ENCODE results near the gene ZNF76.

Gene ZNF76

DNA sequence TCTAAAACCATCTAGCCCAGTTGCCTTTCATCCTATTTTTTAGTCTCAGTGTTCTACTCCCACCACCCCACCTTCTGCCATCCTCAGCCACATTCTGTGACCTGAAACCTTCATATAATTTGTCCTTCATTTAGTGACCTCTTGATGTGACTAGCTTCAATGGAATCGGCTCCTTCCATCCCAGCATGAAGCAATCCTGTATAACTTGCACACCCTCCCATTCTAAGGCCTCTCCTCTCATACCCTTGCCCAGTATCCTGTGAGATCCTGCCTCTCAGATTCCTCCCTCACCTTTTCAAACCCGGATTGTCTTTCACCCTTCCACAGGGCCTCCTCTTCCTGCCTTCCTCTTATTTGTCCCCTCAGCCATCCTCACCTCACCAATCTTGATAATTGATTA lies 3.1 kb downstream of the ZNF76 start:
- in situ Hi-C loops (cut with MboI; ENCODE audit: low sequenced_read_pairs) = no loop called here

DNA sequence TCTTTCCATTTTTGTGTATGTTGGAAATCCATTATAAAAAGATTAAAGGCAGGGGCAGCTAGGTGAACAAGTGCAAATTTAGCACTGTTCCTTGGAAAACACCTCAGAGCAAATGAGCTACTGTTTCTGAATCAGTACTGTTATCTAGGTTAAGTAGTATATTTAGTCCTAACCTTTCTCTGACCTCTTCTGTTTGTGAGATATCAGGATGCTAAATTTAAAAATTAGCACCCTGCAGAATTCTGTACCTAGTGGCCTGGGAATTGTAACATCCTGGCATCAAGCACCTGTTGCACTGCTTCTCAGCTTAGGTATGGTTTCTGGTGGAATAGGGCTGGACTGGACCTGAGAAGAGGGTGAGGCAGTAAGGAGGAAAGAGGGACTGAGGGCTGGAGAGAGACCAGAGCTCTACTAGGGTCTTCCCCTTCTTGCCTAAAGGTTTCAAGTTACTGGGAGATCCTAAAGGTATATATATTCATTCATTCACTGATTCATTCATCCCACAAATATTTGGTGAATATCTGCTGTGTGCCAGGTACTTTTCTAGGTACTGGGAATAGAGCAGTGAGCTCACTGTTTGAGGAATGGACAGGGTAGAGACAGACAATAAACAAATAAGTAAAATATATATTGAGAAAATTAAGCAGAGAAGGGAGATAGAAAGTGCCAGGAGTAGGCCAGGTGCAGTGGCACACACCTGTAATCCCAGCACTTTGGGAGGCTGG lies 5.2 kb downstream of the ZNF76 start:
- in situ Hi-C loops (cut with MboI; ENCODE audit: low sequenced_read_pairs) = no loop called here

DNA sequence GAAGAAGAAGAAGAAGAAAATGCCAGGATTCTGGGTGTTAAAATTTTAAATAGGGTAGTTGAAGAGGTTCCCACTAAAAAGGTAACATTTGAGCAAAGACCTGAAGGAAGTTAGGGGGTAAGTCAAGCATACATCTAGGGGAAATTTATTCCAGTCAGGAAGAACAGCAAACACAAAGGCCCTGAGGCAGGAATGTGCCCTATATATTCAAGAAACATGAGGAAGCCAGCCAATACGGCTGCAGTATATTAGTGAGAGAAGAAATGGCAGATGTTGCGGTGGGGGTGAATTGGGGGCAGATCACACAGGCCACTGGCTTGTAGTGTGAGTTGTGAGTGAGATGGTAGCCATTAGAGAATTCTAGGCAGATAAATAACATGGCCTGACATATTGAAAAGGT lies 6.0 kb downstream of the ZNF76 start:
- in situ Hi-C loops (cut with MboI; ENCODE audit: low sequenced_read_pairs) = no loop called here

DNA sequence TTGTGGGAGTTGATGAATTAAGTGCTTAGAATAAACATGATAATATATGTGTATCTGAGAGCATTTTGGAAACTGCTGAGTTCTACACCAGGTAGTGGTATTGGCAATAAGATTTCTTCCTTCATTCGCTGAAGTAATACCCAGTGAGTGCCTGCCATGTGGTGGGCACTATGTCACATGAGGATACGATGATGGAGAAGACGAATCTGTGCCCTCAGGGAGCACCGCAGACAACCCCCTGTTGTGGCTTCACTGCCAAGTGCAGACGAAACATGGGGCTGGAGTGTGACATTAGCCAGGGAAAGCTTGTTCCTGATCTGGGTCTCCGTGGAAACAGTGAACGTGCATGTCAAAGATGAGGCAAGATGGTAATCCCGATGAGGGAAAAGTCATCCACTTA lies 7.9 kb downstream of the ZNF76 start:
- in situ Hi-C loops (cut with MboI; ENCODE audit: low sequenced_read_pairs) = no loop called here

DNA sequence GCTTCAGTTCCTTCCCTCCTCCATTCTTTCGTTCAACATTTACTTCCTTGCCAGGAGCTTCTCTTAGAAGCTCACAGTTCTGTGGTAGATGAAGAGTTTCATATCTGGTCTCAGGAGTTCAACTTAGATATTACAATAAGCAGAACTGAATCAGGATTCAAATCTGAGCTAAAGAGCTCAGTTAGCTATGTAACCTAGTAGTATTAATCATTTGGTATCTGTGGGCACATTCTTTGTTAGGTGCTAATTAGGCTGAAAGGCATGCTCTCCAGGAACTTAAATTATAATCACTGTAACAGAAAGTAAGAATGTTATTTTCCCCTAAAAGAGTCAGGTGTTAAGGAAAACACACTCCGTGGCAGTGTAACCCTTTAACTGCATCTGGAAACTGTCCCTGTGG lies 8.4 kb downstream of the ZNF76 start:
- in situ Hi-C loops (cut with MboI; ENCODE audit: low sequenced_read_pairs) = no loop called here

DNA sequence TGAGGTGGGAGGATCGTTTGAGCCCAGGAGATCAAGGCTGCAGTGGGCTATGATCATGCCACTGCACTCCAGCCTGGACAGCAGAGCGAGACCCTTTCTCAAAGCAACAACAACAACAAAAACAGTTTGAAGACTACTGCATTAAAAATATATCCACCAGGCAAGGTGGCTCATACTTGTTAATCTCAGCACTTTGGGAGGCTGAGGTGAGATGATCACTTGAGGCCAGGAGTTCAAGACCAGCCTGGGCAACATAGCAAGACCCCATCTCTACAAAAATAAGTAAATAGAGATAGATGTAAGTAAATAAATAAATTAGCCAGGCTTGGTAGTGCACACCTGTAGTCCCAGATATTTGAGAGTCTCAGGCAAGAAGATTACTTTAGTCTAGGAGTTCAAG lies 12.5 kb downstream of the ZNF76 start:
- in situ Hi-C loops (cut with MboI; ENCODE audit: low sequenced_read_pairs) = no loop called here

DNA sequence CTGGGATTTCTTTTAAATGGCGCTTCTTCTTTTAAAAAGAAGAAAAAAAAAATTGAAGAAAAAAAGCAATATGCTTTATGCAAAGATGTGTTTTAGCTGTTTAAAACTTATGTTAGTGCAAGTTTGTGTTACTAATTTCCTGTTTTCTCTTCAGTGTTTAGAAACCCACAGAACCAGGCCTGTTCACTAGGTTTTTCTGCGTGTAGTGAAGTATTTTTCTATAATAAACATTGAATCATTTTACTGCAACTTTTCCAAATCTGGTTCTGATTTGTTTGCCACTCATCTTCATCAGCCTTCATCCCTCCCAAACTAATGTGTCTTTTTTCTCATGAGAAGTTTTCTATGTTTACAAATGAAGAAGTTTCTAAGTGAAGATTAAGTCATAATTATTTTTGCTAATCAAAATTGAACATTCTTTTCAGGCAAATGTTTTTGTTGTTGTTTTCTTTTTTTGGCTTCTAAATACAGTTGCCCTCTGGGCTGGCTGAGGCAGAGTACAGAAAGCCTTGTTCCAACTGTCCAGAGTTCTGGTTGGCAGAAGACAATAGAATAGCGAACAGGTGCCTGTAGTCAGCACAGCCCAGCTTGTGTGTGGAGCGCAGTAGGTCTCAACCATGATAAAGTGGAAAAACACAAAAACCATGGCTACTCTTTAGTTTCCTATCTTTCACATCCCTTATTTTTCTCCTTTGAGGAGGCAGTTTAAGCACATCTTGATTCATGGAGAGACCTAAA lies 14.5 kb downstream of the ZNF76 start:
- in situ Hi-C loops (cut with MboI; ENCODE audit: low sequenced_read_pairs) = no loop called here

DNA sequence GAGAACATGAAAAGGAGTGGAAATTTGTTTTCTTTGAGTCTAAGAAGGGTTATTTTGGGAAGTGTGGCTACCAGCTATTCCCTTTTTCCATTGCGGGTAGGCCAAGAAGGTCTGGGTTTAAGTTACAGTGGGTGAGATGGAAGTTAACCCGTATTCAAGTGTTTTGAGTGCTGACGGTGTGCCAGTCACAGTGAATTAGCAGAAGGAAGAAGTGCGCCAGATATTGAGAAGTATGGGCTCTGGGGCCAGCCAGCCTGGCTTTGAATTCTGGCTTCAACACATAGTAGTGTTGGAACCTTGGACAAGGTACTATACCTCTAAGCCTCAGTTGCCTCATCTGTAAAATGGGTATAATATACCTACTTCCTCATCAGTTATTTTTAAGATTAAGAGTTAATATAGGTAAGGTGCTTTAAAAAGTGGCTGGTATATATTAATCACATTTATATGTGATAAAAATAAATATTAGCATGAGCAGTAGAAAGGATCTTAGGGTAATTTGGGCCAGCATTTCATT lies 16.3 kb downstream of the ZNF76 start:
- in situ Hi-C loops (cut with MboI; ENCODE audit: low sequenced_read_pairs) = no loop called here

DNA sequence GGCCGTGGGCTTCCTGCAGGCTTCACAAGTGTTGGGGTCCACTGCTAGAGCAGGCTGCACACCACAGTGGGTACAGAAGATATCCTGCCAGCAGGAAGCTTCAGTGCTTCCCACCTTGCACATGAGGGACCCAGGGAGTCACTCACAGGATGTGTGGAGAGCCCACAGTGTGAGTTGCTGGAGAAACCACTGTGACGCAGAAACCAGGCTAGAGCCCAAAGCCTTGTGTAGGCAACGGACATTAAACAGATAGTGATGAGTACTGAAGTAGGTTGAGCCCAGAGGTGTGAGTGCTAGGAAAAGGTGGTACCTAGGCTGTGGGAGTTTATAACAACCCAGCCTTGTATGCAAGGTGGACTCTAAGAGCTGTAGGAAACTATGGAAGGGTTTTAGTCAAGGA lies 19.2 kb downstream of the ZNF76 start:
- in situ Hi-C loops (cut with MboI; ENCODE audit: low sequenced_read_pairs) = no loop called here

DNA sequence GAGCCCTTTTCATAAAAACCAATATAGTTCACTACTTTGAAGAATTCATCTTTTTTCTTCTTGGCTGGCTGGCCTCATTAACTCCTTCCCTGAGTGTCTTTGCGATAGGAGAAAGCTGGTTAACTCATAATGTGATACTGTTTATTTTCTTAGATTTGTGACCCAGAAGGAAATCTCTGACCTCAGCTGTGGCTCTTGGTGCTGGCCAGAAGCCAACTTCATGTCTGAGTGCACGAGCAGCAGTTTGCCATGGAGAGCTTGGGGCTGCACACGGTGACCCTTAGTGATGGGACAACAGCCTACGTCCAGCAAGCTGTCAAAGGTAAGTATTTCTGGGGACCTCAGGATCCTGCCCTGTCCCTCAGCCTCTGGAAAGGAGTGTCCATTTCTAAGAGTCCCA lies 21.4 kb downstream of the ZNF76 start:
- in situ Hi-C loops (cut with MboI; ENCODE audit: low sequenced_read_pairs) = no loop called here

DNA sequence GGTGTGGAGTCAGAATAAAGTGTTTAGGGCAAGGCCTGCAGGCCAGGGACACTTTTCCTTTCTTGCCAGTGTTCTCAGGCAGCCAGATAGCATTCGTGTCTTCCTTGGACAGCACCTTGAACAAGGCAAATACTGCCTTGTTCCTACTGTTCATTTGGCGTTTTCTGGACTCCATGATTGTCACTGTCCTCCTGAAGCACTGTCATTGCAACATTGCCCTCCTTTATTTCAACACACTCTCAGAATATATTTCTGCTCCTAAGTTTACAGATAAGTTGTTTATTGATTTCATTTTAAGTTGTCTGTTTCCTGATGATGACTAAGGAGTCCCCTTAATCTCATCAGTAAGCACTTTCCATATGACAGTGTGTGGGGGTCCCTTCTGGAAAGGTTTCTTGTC lies 22.9 kb downstream of the ZNF76 start:
- in situ Hi-C loops (cut with MboI; ENCODE audit: low sequenced_read_pairs) = no loop called here

DNA sequence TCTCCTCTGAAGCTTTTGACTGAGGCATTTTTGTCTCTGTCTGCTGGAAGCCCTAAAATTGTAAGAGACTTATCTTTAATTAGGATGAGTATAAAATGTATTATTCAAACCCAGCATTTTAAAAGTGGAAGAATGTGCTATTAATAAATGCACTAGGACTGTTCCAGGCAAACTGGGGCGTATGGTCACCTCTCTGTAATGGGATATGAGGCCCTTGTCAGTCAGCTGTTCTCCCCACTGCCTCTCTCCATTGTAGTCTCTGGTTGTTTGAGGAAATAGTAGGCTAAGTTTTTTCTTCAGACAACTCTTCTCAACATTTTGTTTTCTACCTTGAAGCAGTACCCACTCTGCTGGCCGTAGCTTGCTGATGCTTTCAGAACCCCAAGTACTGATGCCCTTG lies 23.8 kb downstream of the ZNF76 start:
- in situ Hi-C loops (cut with MboI; ENCODE audit: low sequenced_read_pairs) = no loop called here

DNA sequence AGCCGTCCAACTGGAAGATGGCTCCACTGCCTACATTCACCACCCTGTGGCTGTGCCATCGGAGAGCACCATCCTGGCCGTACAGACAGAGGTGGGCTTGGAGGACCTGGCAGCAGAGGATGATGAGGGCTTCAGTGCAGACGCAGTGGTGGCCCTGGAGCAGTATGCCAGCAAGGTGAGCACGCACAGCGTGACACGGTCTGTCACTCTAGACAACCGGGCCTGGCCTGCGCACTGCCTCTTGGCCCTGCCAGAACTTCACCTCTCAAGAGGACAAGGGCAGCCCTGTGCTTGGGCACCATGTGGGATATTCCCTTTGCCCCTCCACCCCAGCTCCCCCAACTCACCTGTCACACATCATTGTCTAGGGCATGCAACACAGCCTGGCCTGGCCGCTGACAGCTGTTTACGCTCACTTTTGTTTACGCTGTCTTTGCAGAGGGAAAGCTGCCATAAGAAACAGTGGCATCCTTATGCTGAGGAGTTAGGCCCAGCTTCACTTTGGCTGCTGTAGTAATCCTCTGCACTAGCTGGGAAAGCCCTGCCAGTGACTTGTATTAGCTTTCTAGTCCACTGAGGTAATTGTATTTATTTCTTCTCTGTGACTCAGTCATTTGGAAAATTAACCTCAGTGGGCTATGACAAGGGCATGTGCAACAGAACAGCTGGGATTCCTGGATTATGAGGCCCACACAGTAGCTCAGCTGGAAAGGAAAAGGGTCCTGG lies 28.3 kb downstream of the ZNF76 start:
- in situ Hi-C loops (cut with MboI; ENCODE audit: low sequenced_read_pairs) = no loop called here

DNA sequence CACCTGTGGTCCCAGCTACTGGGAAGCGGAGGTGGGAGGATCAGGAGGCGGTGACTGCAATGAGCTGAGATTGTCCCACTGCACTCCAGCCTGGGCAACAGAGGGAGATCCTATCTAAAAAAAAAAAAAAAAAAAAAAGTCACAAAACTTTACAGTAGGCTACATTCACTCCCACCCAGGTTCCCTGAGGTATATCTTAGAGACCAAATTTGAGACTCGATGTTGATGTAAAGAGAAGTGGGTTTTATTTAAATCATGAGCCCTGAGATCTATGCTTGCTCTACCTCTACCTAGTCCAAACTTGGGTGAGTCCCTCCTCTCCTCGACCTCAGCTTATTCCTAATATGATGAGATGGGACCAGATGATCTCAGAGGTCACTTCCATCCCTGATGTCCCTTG lies 29.3 kb downstream of the ZNF76 start:
- in situ Hi-C loops (cut with MboI; ENCODE audit: low sequenced_read_pairs) = no loop called here

DNA sequence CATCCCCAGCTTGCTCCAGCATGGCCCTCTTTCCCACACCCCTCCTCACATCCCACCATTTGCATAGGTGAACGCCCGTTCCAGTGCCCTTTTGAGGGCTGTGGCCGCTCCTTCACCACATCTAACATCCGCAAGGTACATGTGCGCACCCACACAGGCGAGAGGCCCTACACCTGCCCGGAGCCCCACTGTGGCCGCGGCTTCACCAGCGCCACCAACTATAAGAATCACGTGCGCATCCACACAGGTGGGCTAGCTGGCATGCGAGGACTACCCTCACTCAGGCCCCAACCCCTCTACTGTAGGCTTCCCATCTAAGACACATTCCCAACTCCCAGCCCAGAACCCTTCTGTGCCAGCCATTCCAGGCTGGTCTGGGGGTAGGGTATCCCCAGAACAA lies 32.0 kb downstream of the ZNF76 start:
- in situ Hi-C loops (cut with MboI; ENCODE audit: low sequenced_read_pairs) = loop anchor here (10.0 kb wide), 1 partner anchor 163 kb away; the partner anchor contains the start of gene FANCE

DNA sequence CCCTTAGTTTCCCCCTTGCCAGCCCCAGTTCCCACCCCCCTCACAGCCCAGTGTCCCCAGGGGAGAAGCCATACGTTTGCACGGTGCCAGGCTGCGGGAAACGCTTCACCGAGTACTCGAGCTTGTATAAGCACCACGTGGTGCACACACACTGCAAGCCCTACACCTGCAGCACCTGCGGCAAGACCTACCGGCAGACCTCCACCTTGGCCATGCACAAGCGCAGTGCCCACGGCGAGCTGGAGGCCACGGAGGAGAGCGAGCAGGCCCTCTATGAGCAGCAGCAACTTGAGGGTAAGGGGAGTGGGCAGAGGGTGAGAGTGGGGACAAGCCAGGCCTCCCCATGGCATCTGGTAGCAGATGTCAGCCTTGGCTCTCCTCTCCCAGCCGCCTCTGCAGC lies 33.0 kb downstream of the ZNF76 start:
- in situ Hi-C loops (cut with MboI; ENCODE audit: low sequenced_read_pairs) = loop anchor here (10.0 kb wide), 1 partner anchor 162 kb away; the partner anchor contains the start of gene FANCE

DNA sequence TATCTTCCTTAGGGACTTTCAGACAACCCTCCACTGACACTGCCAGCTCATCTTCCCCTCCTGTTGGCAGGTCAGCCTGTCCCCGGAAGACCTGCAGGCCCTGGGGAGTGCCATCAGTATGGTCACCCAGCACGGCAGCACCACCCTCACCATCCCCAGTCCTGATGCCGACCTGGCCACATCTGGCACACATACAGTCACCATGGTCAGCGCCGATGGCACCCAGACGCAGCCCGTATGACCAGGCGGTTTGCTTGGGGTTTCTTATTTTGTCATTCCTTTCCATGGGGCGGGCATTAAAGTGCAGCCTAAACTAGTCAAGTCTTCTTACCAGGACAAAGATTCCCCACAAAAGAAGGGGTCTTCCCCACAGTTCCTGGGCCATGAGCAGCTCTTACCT lies 34.1 kb downstream of the ZNF76 start:
- in situ Hi-C loops (cut with MboI; ENCODE audit: low sequenced_read_pairs) = loop anchor here (10.0 kb wide), 1 partner anchor 161 kb away; the partner anchor contains the start of gene FANCE

DNA sequence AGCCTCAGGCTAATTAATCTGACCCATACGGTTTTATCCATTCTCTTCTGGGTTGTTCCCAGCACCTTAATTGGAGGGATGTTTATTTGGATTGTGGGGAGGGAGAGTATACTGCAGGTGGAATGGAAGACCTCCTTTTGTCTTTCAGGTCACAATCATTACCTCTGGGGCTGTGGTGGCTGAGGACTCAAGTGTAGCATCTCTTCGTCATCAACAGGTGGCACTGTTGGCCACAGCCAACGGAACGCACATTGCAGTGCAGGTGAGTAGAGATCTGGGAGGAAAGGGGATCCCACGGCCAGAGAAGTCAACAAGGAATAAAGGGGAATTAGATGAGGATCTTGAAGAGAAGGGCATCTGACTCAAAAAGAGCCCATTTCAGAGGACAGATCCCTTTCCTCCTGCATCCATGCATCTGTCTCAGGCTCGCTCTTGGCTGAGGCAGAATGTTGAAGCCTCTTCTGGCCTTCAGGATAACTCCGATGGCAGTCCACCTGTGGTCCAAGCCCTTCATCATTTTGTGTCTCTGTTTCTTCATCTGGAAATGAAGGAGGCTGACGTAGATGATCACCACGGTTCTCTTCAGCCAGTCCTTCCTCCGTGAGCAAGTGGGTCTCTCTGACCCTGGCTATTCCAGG lies 34.9 kb downstream of the ZNF76 start:
- in situ Hi-C loops (cut with MboI; ENCODE audit: low sequenced_read_pairs) = loop anchor here (10.0 kb wide), 1 partner anchor 160 kb away; the partner anchor contains the start of gene FANCE

DNA sequence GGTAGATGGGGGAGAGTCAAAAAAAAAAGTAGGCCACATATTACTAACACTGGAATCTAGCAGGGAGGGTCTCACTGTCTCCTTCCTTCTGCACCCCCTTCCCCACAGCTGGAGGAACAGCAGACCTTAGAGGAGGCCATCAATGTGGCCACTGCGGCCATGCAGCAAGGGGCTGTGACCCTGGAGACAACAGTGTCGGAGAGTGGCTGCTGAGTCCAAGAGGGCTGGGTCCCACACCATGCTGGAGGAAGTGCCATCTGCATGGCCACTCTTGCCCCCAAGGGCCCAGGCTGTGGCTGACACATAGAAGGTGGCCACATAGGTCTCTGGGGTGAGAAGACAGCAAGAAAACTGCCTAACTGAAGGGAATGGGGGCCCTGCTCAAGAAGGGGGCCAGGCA lies 35.5 kb downstream of the ZNF76 start:
- in situ Hi-C loops (cut with MboI; ENCODE audit: low sequenced_read_pairs) = loop anchor here (10.0 kb wide), 1 partner anchor 160 kb away; the partner anchor contains the start of gene FANCE

DNA sequence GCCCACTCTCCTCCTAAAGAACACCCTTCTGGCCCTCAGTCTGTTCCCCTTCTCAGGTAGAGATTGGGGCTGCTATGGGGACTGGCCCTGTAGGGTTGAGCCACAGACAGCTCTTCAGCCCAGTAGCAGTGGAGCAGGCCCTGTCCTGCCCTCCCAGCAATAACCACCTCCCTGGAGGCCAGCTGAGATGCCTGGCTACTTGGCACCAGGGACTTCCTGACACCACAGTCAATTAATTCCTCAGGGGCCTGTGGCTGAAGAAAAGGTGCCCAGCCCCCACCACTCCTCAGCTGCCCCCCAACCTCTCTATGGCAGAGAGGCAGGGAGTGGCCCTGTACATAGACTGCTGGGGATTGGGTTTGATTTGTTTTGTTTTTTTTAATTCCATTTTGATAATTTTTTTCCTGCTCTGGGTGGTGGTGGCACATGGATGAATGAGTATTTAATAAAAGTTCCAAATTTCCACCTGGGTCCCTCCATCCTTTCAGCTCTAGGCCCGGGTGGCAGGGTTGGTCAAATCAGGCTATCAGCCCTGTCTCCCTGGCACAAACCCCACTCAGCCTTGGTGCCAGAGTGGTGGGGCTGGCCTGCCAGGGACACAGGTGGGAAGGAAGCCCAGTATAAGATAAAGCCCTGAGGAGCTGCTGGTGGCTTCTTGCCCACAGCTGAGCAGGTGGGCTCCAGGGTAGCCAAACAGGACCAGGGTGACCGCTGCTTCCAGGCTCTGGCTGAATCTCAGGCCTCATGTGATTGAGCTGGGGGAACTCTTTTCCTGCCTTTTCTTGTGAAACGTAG lies 36.2 kb downstream of the ZNF76 start:
- in situ Hi-C loops (cut with MboI; ENCODE audit: low sequenced_read_pairs) = loop anchor here (10.0 kb wide), 1 partner anchor 159 kb away; the partner anchor contains the start of gene FANCE

All from HL-60/S4 treated with phorbol 12-myristate 13-acetate at 8.2 ng/mL for 4 days and 3 days (cell line).